Measurements from ENCODE around the gene PRKAR2A.
"Not testable (repeated sequence)": the region's sequence is repeated elsewhere in the genome, so short reads cannot be mapped to it uniquely, and the experiment has no call there.

Gene PRKAR2A

GRCh38 chr3:48723725-48724124, 123.9 kb downstream of the PRKAR2A start:
- DNase-seq, result no peak

GRCh38 chr3:48723293-48723692, 124.4 kb downstream of the PRKAR2A start:
- DNase-seq, result not testable (repeated sequence)

- DNase-seq, result peak; percentile 97
Observed at GRCh38 chr3:48716982-48717746, 130.5 kb downstream of the PRKAR2A start, which contains the start of gene IP6K2. IP6K2 (minus strand) TSS chr3:48717221; CDS start chr3:48695291, 21,930 bp downstream.

GRCh38 chr3:48716508-48716981, 131.1 kb downstream of the PRKAR2A start:
- DNase-seq, result no peak

- peak; percentile 59 for DNase-seq
Observed at GRCh38 chr3:48715174-48715800, 132.4 kb downstream of the PRKAR2A start.

- no peak for DNase-seq
Observed at GRCh38 chr3:48711727-48712126, 135.9 kb downstream of the PRKAR2A start.

GRCh38 chr3:48709051-48709461, 138.6 kb downstream of the PRKAR2A start:
- no peak for DNase-seq

GRCh38 chr3:48708481-48708889, 139.2 kb downstream of the PRKAR2A start:
- no peak for DNase-seq

GRCh38 chr3:48707157-48707556, 140.5 kb downstream of the PRKAR2A start:
- no peak for DNase-seq

- DNase-seq, result no peak
Observed at GRCh38 chr3:48702320-48702920, 145.3 kb downstream of the PRKAR2A start.

GRCh38 chr3:48700731-48701405, 146.8 kb downstream of the PRKAR2A start:
- no peak for DNase-seq

GRCh38 chr3:48698891-48699290, 148.8 kb downstream of the PRKAR2A start:
- DNase-seq, result no peak

GRCh38 chr3:48697952-48698351, 149.7 kb downstream of the PRKAR2A start:
- no peak for DNase-seq

GRCh38 chr3:48696601-48697000, 151.1 kb downstream of the PRKAR2A start:
- no peak for DNase-seq

Measured in amniotic stem cell (primary cell).